ENCODE measurements around the gene ADAMTS4.
"Not testable (repeated sequence)": the region's sequence is repeated elsewhere in the genome, so short reads cannot be mapped to it uniquely, and the experiment has no call there.

The ADAMTS4 gene

DNA sequence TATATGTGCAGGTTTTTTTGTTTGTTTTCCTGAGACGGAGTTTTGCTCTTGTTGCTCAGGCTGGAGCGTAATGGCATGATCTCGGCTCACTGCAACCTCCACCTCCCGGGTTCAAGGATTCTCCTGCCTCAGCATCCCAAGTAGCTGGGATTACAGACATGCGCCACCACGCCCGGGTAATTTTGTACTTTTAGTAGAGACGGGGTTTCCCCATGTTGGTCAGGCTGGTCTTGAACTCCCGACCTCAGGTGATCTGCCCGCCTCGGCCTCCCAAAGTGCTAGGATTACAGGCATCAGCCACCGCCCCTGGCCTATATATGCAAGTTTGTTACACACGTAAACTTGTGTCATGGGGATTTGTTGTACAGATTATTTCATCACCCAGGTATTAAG, 25.8 kb upstream of the ADAMTS4 start:
- H3K27me3 Mint-ChIP-seq, H3K4me3 Mint-ChIP-seq, ATAC-seq, DNase-seq, H3K27ac Mint-ChIP-seq, H3K9me3 Mint-ChIP-seq: not testable (repeated sequence)
- peaks cover 61% of the 10 kb centered on the region for H3K4me1 Mint-ChIP-seq

- H3K4me1 Mint-ChIP-seq, result peaks cover 67% of the 10 kb centered on the region
- H3K27ac Mint-ChIP-seq, result no peak overlapping the region
- H3K9me3 Mint-ChIP-seq, result no peaks in the 10 kb centered on the region
- DNase-seq (no peak), ATAC-seq (no peak)
- H3K27me3 Mint-ChIP-seq, result no peaks in the 10 kb centered on the region
- no peak overlapping the region for H3K4me3 Mint-ChIP-seq
Measured at GRCh38 chr1:161223805-161224694, 25.2 kb upstream of the ADAMTS4 start.

GRCh38 chr1:161222175-161223019, 23.5 kb upstream of the ADAMTS4 start:
- DNase-seq (no peak), ATAC-seq (no peak)
- H3K4me1 Mint-ChIP-seq, result peaks cover 76% of the 10 kb centered on the region
- H3K4me3 Mint-ChIP-seq, result no peak overlapping the region
- no peaks in the 10 kb centered on the region for H3K9me3 Mint-ChIP-seq
- H3K27me3 Mint-ChIP-seq, result no peaks in the 10 kb centered on the region
- peak overlapping the region in 1 of 2 donors; percentile 24 for H3K27ac Mint-ChIP-seq

DNA sequence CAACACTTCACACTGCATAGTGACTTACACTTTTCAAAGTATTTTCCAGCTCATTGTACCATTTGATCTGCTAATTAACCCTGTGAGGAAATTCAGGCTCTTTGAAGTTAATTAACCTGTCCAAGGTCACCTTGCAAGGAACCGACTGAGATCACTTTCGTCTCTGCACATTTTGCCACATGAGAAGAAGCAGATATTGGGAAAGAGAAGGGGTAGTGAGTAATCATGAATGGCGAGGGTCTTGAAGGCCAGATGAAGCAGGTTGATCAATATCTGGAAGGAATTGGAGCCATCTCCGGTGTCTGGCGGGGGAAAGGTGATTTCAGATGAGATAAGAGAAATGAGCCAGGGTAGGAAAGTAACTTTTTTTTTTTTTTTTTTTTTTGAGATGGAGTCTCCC, 21.1 kb upstream of the ADAMTS4 start:
- Mint-ChIP-seq H3K27me3 (no peaks in the 10 kb centered on the region), H3K4me3 (no peak overlapping the region), H3K27ac (peak overlapping the region in 1 of 2 donors; percentile 21), H3K9me3 (no peaks in the 10 kb centered on the region), H3K4me1 (peaks cover 69% of the 10 kb centered on the region)
- DNase-seq (no peak), ATAC-seq (no peak)

DNA sequence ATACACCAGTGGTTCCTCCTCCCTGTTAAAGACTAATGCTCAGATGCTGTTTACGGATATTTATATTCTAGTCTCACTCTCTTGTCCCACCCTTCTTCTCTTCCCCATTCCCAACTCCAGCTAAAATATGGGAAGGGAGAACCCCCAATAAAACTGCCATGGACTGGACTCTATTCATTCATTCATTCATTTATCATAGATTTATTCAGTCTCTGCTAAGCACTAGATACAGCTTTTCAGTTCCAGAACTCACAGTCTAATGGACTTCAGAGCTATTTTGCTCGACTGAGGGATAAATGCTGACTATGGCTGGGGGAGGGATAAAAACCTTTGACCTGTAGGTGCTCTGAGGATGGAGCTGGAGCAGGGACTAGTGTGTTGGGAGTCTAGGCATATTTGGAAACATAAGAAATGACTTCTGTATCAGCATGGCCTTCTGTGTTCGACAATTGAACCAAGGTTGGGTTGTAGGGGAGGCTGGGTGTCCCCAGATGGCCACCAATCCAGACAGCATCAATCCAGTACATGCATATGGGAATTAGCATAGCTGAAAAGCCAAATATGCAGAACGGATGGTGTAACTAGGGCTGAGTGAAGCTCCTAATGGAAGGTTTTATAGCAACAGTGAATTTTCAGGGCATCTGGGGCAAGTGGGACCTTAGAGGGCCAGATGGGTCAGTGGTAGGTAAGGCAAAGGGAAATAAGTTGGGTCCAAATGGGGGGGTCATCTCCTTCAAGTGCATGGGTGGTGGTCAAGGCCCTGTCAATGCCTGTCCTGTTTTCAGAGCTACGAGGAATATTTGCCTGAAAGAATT, 20.4 kb upstream of the ADAMTS4 start:
- no peak overlapping the region for H3K4me3 Mint-ChIP-seq
- H3K27ac Mint-ChIP-seq, result peak overlapping the region; percentile 20 to 47
- H3K9me3 Mint-ChIP-seq, result no peaks in the 10 kb centered on the region
- no peak for DNase-seq
- no peaks in the 10 kb centered on the region for H3K27me3 Mint-ChIP-seq
- H3K4me1 Mint-ChIP-seq, result peaks cover 71% of the 10 kb centered on the region
- ATAC-seq, result no peak

DNA sequence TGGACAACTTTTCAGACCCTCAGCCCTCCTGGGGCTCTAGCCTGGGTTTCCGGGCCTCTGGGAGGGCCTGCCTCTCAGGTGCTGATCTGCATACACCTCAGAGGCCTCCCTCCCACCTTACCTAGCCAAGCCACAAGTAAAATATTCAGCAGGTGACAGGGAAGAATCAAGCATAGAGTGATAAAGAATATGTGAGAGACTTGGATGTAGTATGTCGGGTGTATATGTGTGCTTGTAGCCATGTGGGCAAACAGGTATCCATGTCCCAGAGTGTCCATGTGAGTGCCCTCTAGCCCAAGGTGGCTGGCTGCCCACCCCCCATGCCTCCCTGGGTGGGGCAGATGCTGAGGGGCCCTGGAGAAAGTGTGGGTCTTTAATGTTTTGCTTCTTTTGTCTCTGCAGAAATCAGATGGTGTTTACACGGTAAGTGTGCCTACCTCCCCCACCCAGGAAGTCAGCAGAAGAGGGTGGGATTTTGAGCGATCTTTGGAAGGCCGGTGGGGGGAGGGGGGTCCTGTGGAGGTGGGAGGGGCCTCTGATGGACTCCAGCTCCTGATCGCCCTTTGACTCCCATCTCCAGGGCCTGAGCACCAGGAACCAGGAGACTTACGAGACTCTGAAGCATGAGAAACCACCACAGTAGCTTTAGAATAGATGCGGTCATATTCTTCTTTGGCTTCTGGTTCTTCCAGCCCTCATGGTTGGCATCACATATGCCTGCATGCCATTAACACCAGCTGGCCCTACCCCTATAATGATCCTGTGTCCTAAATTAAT, 19.6 kb upstream of the ADAMTS4 start:
- peak overlapping the region; percentile 34 to 36 for H3K4me3 Mint-ChIP-seq
- H3K27me3 Mint-ChIP-seq, result no peaks in the 10 kb centered on the region
- ATAC-seq (no peak), DNase-seq (no peak)
- H3K9me3 Mint-ChIP-seq, result no peaks in the 10 kb centered on the region
- H3K4me1 Mint-ChIP-seq, result peaks cover 65% of the 10 kb centered on the region
- peak overlapping the region; percentile 77 to 88 for H3K27ac Mint-ChIP-seq

GRCh38 chr1:161217831-161218230, 19.0 kb upstream of the ADAMTS4 start:
- no peaks in the 10 kb centered on the region for H3K27me3 Mint-ChIP-seq
- no peak for DNase-seq
- peak; percentile 15 for ATAC-seq
- H3K27ac Mint-ChIP-seq, result peak overlapping the region; percentile 77 to 88
- peak overlapping the region; percentile 34 to 36 for H3K4me3 Mint-ChIP-seq
- H3K4me1 Mint-ChIP-seq, result peaks cover 62% of the 10 kb centered on the region
- H3K9me3 Mint-ChIP-seq, result no peaks in the 10 kb centered on the region

GRCh38 chr1:161216945-161217712, 18.3 kb upstream of the ADAMTS4 start:
- no peaks in the 10 kb centered on the region for H3K9me3 Mint-ChIP-seq
- H3K4me1 Mint-ChIP-seq, result peaks cover 60% of the 10 kb centered on the region
- ATAC-seq, result peak; percentile 74

GRCh38 chr1:161215076-161215475, 16.2 kb upstream of the ADAMTS4 start, which contains the start of gene FCER1G:
Gene FCER1G (plus strand): TSS chr1:161215295. CDS start chr1:161215322, 27 bp downstream.
- H3K27me3 Mint-ChIP-seq, result no peaks in the 10 kb centered on the region
- ATAC-seq, result no peak
- H3K27ac Mint-ChIP-seq, result peak within 1 kb of the TSS; percentile 42 to 89
- peaks cover 50% of the 10 kb centered on the region for H3K4me1 Mint-ChIP-seq
- DNase-seq, result no peak
- peak within 1 kb of the TSS; percentile 53 to 64 for H3K4me3 Mint-ChIP-seq
- H3K9me3 Mint-ChIP-seq, result no peaks in the 10 kb centered on the region

More at GRCh38 chr1:161216945-161217712, 18.3 kb upstream of the ADAMTS4 start:
- Mint-ChIP-seq H3K4me3 (peak overlapping the region in 1 of 2 donors; percentile 68), H3K27ac (peak overlapping the region; percentile 84 to 85), H3K27me3 (no peaks in the 10 kb centered on the region)
- DNase-seq, result peak in 1 of 2 donors; percentile 47

GRCh38 chr1:161214369-161214768, 15.5 kb upstream of the ADAMTS4 start:
- Mint-ChIP-seq H3K27me3 (no peaks in the 10 kb centered on the region), H3K27ac (no peak overlapping the region), H3K4me3 (no peak overlapping the region), H3K9me3 (no peaks in the 10 kb centered on the region), H3K4me1 (peaks cover 50% of the 10 kb centered on the region)
- DNase-seq (no peak), ATAC-seq (no peak)

GRCh38 chr1:161209790-161210409, 11.0 kb upstream of the ADAMTS4 start:
- no peaks in the 10 kb centered on the region for H3K27me3 Mint-ChIP-seq
- H3K27ac Mint-ChIP-seq, result peak overlapping the region; percentile 83 to 94
- no peaks in the 10 kb centered on the region for H3K9me3 Mint-ChIP-seq
- peaks cover 34% of the 10 kb centered on the region for H3K4me1 Mint-ChIP-seq
- peak overlapping the region in 1 of 2 donors; percentile 30 for H3K4me3 Mint-ChIP-seq
- ATAC-seq (peak; percentile 94), DNase-seq (peak; percentile 70 to 78)

- no peak for DNase-seq
- peak; percentile 52 for ATAC-seq
- Mint-ChIP-seq H3K4me1 (peaks cover 50% of the 10 kb centered on the region), H3K27ac (peak overlapping the region in 1 of 2 donors; percentile 52), H3K9me3 (no peaks in the 10 kb centered on the region), H3K27me3 (no peaks in the 10 kb centered on the region), H3K4me3 (no peak overlapping the region)
Measured at GRCh38 chr1:161207173-161207572, 8.3 kb upstream of the ADAMTS4 start.

DNA sequence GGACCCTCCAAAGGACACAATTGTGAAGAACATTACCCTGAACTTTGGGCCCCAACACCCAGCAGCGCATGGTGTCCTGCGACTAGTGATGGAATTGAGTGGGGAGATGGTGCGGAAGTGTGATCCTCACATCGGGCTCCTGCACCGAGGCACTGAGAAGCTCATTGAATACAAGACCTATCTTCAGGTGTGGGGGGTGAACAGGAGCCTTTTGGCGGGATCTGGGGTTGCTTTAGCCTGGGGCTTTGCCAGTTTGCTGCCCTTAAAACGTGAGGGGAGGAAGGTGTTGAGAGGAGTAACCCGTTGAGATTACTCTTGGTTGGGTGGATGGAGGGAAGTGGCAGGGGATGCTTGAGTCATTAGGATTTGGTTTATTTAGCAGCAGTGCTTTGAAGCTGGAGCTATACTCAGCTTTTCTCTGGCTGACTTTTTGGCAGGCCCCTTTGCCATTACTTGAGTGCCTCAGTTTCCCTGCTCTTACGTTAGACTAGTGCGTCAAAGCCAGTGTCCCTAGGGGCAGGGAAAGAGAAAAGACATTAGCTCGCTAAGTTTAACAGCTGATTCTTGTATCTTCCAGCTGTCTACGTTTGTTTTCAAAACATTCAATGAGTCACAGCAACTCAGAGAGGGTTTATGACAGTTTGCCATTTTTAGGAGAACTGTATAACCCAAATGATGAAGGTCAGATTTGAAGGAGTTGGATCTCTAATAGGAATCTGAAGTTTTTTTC, 7.7 kb upstream of the ADAMTS4 start:
- DNase-seq (no peak), ATAC-seq (no peak)
- Mint-ChIP-seq H3K4me1 (peaks cover 54% of the 10 kb centered on the region), H3K27ac (peak overlapping the region in 1 of 2 donors; percentile 48), H3K27me3 (no peaks in the 10 kb centered on the region), H3K9me3 (no peaks in the 10 kb centered on the region), H3K4me3 (no peak overlapping the region)

Data from stimulated activated naive CD8-positive, alpha-beta T cell treated with anti-CD3 and anti-CD28 coated beads, Interleukin-15, amount 100 ng/mL, for 72 hours (primary cell).